Measurements from ENCODE around the gene CCDC116. TPM values are rescaled to one million over a fixed set of nuclear protein-coding genes. Genes with fewer than 3 reads are reported as not detected.
A peak's percentile ranks its signal among the peaks of the same experiment; 100 is the strongest.

Gene CCDC116
- total RNA-seq, 1 donor from 2014 or later = 1.0 TPM

GRCh38 chr22:21660904-21661303, 28.3 kb downstream of the CCDC116 start:
- Mint-ChIP-seq H3K36me3 (ENCODE audit: low read depth) (peaks cover 1% of the 10 kb centered on the region), H3K4me1 (peaks cover 18% of the 10 kb centered on the region), H3K4me3 (no peak overlapping the region), H3K27ac (no peak overlapping the region), H3K27me3 (no peaks in the 10 kb centered on the region), H3K9me3 (no peaks in the 10 kb centered on the region)
- ChIA-PET POLR2A (no interaction called here), CTCF (no interaction called here)
- no peak for DNase-seq
- no peak for ATAC-seq (ENCODE audit: low read depth)
- no peak for TF ChIP-seq CTCF (IDR thresholded peaks at IDR 0.05)
- intact Hi-C loops (cut with micrococcal nuclease) = no loop called here

GRCh38 chr22:21661991-21662390, 29.4 kb downstream of the CCDC116 start:
- H3K27ac Mint-ChIP-seq = no peak overlapping the region
- TF ChIP-seq CTCF (IDR thresholded peaks at IDR 0.05) = no peak
- intact Hi-C loops (cut with micrococcal nuclease) = no loop called here
- ATAC-seq (ENCODE audit: low read depth) (no peak), DNase-seq (no peak)
- no peak overlapping the region for H3K4me3 Mint-ChIP-seq
- POLR2A ChIA-PET = no interaction called here
- no peaks in the 10 kb centered on the region for H3K9me3 Mint-ChIP-seq
- H3K27me3 Mint-ChIP-seq = no peaks in the 10 kb centered on the region
- H3K4me1 Mint-ChIP-seq = peaks cover 18% of the 10 kb centered on the region
- CTCF ChIA-PET = no interaction called here
- peaks cover 6% of the 10 kb centered on the region for H3K36me3 Mint-ChIP-seq (ENCODE audit: low read depth)

GRCh38 chr22:21663738-21664137, 31.2 kb downstream of the CCDC116 start:
- DNase-seq = no peak
- Mint-ChIP-seq H3K4me1 (peaks cover 20% of the 10 kb centered on the region), H3K36me3 (ENCODE audit: low read depth) (peaks cover 6% of the 10 kb centered on the region), H3K9me3 (no peaks in the 10 kb centered on the region), H3K27ac (no peak overlapping the region), H3K27me3 (no peaks in the 10 kb centered on the region), H3K4me3 (peak overlapping the region; percentile 30)
- CTCF ChIA-PET = no interaction called here
- intact Hi-C loops (cut with micrococcal nuclease) = no loop called here
- TF ChIP-seq CTCF (IDR thresholded peaks at IDR 0.05) = no peak
- POLR2A ChIA-PET = no interaction called here
- no peak for ATAC-seq (ENCODE audit: low read depth)

- ATAC-seq (ENCODE audit: low read depth) (no peak), DNase-seq (no peak)
- ChIA-PET CTCF (interaction anchor here (1.3 kb wide), 1 partner anchor 36 kb away, joined by 10 read pairs; no protein-coding TSS in a partner anchor), POLR2A (interaction anchor here (1.0 to 3.6 kb wide), 6 partner anchors 7 to 70 kb away, joined by 3 to 27 read pairs (median 5); partner anchors contain the start of genes SDF2L1 and YDJC)
- H3K27me3 Mint-ChIP-seq = no peaks in the 10 kb centered on the region
- intact Hi-C loops (cut with micrococcal nuclease) = loop anchor here (5.0 kb wide), 1 partner anchor 202 kb away; the partner anchor contains the start of gene MAPK1
- peak overlapping the region; percentile 99 for H3K4me3 Mint-ChIP-seq
- H3K36me3 Mint-ChIP-seq (ENCODE audit: low read depth) = peaks cover 13% of the 10 kb centered on the region
- no peak for TF ChIP-seq CTCF (IDR thresholded peaks at IDR 0.05)
- no peaks in the 10 kb centered on the region for H3K9me3 Mint-ChIP-seq
- peak overlapping the region; percentile 97 for H3K27ac Mint-ChIP-seq
- peaks cover 25% of the 10 kb centered on the region for H3K4me1 Mint-ChIP-seq
These were observed 32.7 kb downstream of the CCDC116 start for GRCh38 chr22:21665047-21665851.

- intact Hi-C loops (cut with micrococcal nuclease) = loop anchor here (1.0 to 5.0 kb wide), 4 partner anchors 9 to 201 kb away; partner anchors contain the start of genes MAPK1 and YPEL1
- Mint-ChIP-seq H3K36me3 (ENCODE audit: low read depth) (peaks cover 27% of the 10 kb centered on the region), H3K4me1 (peaks cover 25% of the 10 kb centered on the region), H3K4me3 (peak overlapping the region; percentile 99), H3K27me3 (no peaks in the 10 kb centered on the region), H3K9me3 (no peaks in the 10 kb centered on the region), H3K27ac (peak overlapping the region; percentile 50)
- TF ChIP-seq CTCF (IDR thresholded peaks at IDR 0.05) = no peak
- ATAC-seq (ENCODE audit: low read depth) (no peak), DNase-seq (no peak)
- CTCF ChIA-PET = no interaction called here
- POLR2A ChIA-PET = interaction anchor here (2.7 to 3.6 kb wide), 2 partner anchors 24 to 38 kb away, joined by 20 to 27 read pairs; partner anchors contain the start of genes SDF2L1 and YDJC
These were observed 34.2 kb downstream of the CCDC116 start for GRCh38 chr22:21666786-21667185.

All from activated B cell treated with CpG ODN at 0.5 μM for 24 hours (primary cell).